ENCODE data around the gene C17orf67.

DNA sequence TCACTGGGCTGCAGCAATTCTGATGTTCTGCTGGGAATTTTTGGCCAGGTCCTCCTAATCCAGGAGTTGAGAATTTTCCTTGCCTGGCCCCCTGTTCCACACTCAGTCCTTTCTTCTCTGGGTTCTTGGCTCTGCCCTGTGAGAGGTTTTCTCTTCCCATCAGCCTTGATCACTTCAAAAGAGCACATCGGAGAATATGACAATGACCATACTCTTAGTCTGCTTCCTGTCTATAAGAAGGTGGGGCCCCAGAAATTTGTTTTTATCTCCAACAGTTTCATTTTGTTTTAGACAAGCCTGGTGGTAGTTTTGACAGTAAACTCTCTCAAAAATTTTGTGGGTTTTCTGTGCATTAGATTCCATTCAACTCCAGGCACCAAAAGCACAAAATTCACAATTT, 70.7 kb downstream of the C17orf67 start:
- TF ChIP-seq TAF1 (IDR thresholded peaks at IDR 0.05; ENCODE audit: borderline replicate concordance, insufficient read depth, low read length) (no peak), SIN3A (IDR thresholded peaks at IDR 0.05; ENCODE audit: borderline replicate concordance, insufficient read depth, low read length) (no peak)
